Nephron (organoid): ENCODE measurements around the gene SELENOI.
"Not testable (repeated sequence)": the region's sequence is repeated elsewhere in the genome, so short reads cannot be mapped to it uniquely, and the experiment has no call there.

Experiments
- H3K27ac Mint-ChIP-seq, 3 experiments: 2 replicates each; pipeline ENCODE4 v1.8.0; 2020; ENCODE audit warnings: mixed read lengths in 3 of 3, mild to moderate bottlenecking in 2 of 3, moderate library complexity in 1 of 3
- H3K27me3 Mint-ChIP-seq: 2 replicates; pipeline ENCODE4 v1.8.0; 2021; ENCODE audit warnings: low read depth, mild to moderate bottlenecking, moderate library complexity, mixed read lengths
- H3K36me3 Mint-ChIP-seq: 2 replicates; pipeline ENCODE4 v1.8.0; 2020; ENCODE audit warnings: low read depth, mixed read lengths
- H3K4me1 Mint-ChIP-seq: 2 replicates; pipeline ENCODE4 v1.8.0; 2020; ENCODE audit warnings: mixed read lengths
- H3K4me3 Mint-ChIP-seq, 3 experiments: 2 replicates each; pipeline ENCODE4 v1.8.0; 2020; ENCODE audit warnings: mild to moderate bottlenecking in 3 of 3, mixed read lengths in 3 of 3, moderate library complexity in 2 of 3
- H3K9me3 Mint-ChIP-seq: 2 replicates; pipeline ENCODE4 v1.8.0; 2020; ENCODE audit warnings: mixed read lengths
- TF ChIP-seq, protein P1 (sequence below), 3 experiments: fragments of 200-600 bp; sonication (generic); IDR thresholded peaks; one replicate each; pipeline ENCODE4 v1.5.0; 2021; ENCODE audit warnings: antibody characterized with exemption in 3 of 3; ENCODE audit not compliant: unreplicated experiment in 3 of 3

The SELENOI gene

DNA sequence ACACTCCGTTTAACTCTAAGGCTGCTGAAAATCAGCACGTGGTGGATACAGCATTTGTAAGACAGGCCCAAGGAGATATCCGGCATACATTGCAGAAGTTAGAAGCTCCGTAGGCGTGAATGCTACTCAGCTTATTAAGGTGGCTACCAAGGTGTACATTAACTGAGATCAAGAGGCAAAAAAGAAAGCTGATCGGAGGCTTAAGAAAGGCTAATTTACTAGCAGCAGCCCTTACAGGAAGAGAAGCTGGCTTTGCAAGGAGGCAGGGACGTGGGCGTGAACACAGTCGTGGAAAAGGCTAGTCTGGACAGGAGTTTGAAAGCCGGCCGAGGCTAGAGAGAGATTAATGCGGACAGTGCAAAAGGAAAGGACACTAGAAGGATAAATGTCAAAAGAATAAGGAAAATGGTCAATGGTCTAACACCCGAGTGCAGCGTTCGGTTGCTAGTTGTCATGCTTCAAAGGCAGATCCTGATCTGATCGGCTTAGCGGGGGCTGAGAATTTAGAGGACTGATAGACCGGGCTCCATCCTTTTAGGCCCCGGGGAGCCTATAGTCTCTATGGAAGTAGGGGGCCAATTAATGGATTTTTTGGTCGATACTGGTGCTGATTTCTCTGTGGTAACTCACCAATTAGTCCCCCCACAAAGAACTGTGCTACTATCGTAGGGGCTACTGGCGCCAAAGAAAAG lies 45.6 kb upstream of the SELENOI start:
- no peaks in the 10 kb centered on the region for H3K36me3 Mint-ChIP-seq
- H3K4me3 Mint-ChIP-seq, result no peak overlapping the region

DNA sequence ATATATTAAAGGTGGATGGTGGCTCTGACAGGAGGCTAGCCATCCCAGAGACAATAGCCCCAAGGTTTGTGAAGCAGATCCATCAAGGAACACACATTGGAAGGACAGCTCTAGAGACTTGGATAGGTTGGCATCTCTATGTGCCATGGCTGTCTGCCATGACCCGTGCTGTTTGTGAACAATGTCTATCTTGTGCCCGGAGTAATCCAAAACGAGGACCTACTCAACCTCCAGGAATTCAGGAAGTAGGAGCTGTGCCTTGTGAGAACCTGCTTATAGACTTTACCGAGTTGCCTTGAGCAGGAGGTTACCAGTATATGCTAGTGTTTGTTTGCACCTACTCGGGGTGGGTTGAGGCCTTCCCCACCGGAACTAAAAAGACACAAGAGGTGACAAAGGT lies 43.1 kb upstream of the SELENOI start:
- Mint-ChIP-seq H3K9me3 (no peaks in the 10 kb centered on the region), H3K4me1 (peaks cover 11% of the 10 kb centered on the region), H3K27ac (no peak overlapping the region), H3K4me3 (no peak overlapping the region), H3K36me3 (no peaks in the 10 kb centered on the region), H3K27me3 (no peaks in the 10 kb centered on the region)
- TF ChIP-seq, protein P1, sequence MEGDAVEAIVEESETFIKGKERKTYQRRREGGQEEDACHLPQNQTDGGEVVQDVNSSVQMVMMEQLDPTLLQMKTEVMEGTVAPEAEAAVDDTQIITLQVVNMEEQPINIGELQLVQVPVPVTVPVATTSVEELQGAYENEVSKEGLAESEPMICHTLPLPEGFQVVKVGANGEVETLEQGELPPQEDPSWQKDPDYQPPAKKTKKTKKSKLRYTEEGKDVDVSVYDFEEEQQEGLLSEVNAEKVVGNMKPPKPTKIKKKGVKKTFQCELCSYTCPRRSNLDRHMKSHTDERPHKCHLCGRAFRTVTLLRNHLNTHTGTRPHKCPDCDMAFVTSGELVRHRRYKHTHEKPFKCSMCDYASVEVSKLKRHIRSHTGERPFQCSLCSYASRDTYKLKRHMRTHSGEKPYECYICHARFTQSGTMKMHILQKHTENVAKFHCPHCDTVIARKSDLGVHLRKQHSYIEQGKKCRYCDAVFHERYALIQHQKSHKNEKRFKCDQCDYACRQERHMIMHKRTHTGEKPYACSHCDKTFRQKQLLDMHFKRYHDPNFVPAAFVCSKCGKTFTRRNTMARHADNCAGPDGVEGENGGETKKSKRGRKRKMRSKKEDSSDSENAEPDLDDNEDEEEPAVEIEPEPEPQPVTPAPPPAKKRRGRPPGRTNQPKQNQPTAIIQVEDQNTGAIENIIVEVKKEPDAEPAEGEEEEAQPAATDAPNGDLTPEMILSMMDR (IDR thresholded peaks at IDR 0.05; ENCODE audit: unreplicated experiment in 3 of 3), result no peak

More for the DNA sequence above, 45.6 kb upstream of the SELENOI start:
- Mint-ChIP-seq H3K27ac (no peak overlapping the region), H3K4me1 (peaks cover 7% of the 10 kb centered on the region), H3K27me3 (peaks cover 8% of the 10 kb centered on the region), H3K9me3 (no peaks in the 10 kb centered on the region)
- TF ChIP-seq, protein P1 (IDR thresholded peaks at IDR 0.05; ENCODE audit: unreplicated experiment in 3 of 3), result no peak

DNA sequence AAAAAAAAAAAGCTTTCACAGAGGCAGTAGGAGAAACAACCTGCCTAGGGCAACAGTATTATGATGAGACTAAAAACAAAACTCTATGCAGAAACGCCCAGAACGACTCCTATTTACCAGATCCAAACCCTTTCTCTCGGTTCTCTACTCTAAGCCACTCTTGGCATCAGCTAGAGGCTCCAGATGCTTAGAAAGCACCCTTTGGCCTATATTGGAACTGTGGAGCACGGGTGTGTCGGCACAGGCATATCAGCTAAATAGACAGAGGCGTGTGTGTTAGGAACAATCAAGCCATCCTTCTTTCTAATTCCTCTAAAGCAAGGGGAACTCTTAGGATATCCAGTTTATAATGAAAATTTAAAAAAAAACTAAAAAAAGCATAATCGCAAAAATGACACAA lies 40.8 kb upstream of the SELENOI start:
- not testable (repeated sequence) for H3K9me3 Mint-ChIP-seq, H3K27me3 Mint-ChIP-seq
- peak overlapping the region in 2 of 3 experiments; percentile 48 to 53 for H3K27ac Mint-ChIP-seq

DNA sequence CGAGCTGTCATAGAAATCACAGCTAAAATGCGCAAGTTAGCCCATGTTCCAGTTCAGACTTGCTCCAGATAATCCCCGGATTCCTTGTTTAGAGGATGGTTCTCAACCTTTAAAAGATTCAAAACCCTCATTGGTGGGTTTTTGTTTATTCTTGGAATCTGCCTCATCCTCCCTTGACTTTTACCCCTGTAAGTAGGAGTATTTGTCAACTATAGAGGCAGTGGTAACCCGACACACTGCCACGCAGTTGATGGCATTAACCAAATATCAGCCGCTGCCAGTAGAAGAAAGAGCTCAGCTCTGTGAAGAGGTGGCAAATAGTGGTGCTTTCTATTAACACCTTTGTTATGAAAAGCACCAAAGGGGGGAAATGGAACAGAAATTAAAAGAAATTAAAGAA lies 40.4 kb upstream of the SELENOI start:
- H3K4me3 Mint-ChIP-seq, result no peak overlapping the region
- H3K27ac Mint-ChIP-seq, result peak overlapping the region; percentile 47 to 85 (median 53)
- peaks cover 11% of the 10 kb centered on the region for H3K4me1 Mint-ChIP-seq
- TF ChIP-seq, protein P1 (IDR thresholded peaks at IDR 0.05; ENCODE audit: unreplicated experiment in 3 of 3), result no peak
- H3K27me3 Mint-ChIP-seq, result no peaks in the 10 kb centered on the region
- H3K36me3 Mint-ChIP-seq, result no peaks in the 10 kb centered on the region
- H3K9me3 Mint-ChIP-seq, result no peaks in the 10 kb centered on the region

More for the DNA sequence above, 40.8 kb upstream of the SELENOI start:
- peaks cover 11% of the 10 kb centered on the region for H3K4me1 Mint-ChIP-seq
- H3K36me3 Mint-ChIP-seq, H3K4me3 Mint-ChIP-seq: not testable (repeated sequence)

DNA sequence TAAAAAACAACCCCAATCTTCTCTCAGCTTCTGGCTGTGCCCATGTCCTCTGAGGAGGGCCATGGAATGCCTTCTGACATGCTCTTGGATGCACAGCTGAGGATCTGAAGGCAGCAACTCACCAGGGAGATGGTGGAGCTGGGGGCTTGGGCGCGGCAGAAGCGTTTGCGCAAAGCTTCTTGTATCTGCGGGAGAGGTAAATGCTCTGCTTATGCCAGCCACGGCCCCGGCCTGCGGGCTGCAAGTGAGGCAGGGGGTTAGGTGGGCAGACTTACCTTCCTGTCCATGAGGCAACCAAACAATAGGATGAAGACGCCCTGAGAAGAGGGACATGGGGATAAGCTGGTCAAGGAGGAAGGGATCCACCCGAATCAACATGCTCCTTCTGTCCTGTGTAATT lies 36.0 kb upstream of the SELENOI start:
- Mint-ChIP-seq H3K4me1 (peaks cover 11% of the 10 kb centered on the region), H3K27me3 (peaks cover 5% of the 10 kb centered on the region), H3K9me3 (no peaks in the 10 kb centered on the region), H3K36me3 (no peaks in the 10 kb centered on the region), H3K27ac (no peak overlapping the region), H3K4me3 (no peak overlapping the region)
- TF ChIP-seq, protein P1 (IDR thresholded peaks at IDR 0.05; ENCODE audit: unreplicated experiment in 3 of 3), result no peak

DNA sequence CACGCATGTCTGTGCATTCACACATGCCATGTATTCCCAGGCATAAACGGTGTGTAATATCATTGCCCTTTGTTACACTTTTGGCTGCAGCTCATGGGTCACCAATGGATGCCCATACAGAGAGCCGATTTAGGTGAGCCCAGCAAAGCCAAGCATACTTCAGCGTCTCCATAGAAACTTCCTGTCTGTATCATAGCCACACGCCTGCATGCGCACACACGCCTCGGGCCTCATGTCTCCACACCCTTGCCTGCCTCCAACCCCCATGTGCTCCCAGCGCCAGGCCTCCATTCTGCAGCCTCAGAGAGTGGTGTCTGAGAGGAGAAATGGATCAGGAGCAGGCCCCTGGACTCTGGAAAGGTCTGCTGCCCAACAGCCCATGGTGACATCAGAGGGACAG lies 33.5 kb upstream of the SELENOI start:
- no peak overlapping the region for H3K27ac Mint-ChIP-seq
- peaks cover 9% of the 10 kb centered on the region for H3K27me3 Mint-ChIP-seq
- H3K4me1 Mint-ChIP-seq, result peaks cover 7% of the 10 kb centered on the region
- no peaks in the 10 kb centered on the region for H3K36me3 Mint-ChIP-seq
- no peaks in the 10 kb centered on the region for H3K9me3 Mint-ChIP-seq
- H3K4me3 Mint-ChIP-seq, result no peak overlapping the region
- TF ChIP-seq, protein P1 (IDR thresholded peaks at IDR 0.05; ENCODE audit: unreplicated experiment in 3 of 3), result no peak
